Right lobe of liver (tissue), 6 donors: Measurements from ENCODE around the gene TMEM38B. TPM values are rescaled to one million over a fixed set of nuclear protein-coding genes. Genes with fewer than 3 reads are reported as not detected.
"Not testable (repeated sequence)": the region's sequence is repeated elsewhere in the genome, so short reads cannot be mapped to it uniquely, and the experiment has no call there.

ENCODE experiments used
- ATAC-seq, 4 donors: fragments of 200-7000 bp; cut with Tn5 transposase; one replicate each; pipeline ENCODE4 v1.9.1; 2020; ENCODE audit warnings: mild to moderate bottlenecking in 4 of 4, moderate library complexity in 4 of 4
- DNase-seq, 3 donors: peaks; one replicate each; pipeline ENCODE4 v3.0.0-alpha.2; 2020
- H3K27ac ChIP-seq, 3 donors: fragments of 200-600 bp; one replicate each; pipeline ENCODE4 v1.8.0; 2022
- H3K27me3 ChIP-seq, 2 donors: fragments of 200-600 bp; one replicate each; pipeline ENCODE4 v1.8.0; 2022
- H3K36me3 ChIP-seq, 4 donors: fragments of 200-600 bp; sonication (generic) in 1 of 4; one replicate each; pipeline versions ENCODE4 v1.5.1 to v1.8.0; 2017 to 2022; ENCODE audit warnings: control low read depth in 1 of 4
- H3K4me1 ChIP-seq, 4 donors: fragments of 200-600 bp; sonication (generic) in 1 of 4; one replicate each; pipeline versions ENCODE4 v1.5.1 to v1.8.0; 2017 to 2022; ENCODE audit warnings: control low read depth in 1 of 4
- H3K4me3 ChIP-seq, 3 donors: fragments of 200-600 bp; one replicate each; pipeline ENCODE4 v1.8.0; 2022
- H3K9me3 ChIP-seq, 4 donors: fragments of 200-600 bp; sonication (generic) in 1 of 4; one replicate each; pipeline versions ENCODE4 v1.5.1 to v1.8.0; 2017 to 2022; ENCODE audit warnings: control low read depth in 1 of 4
- POLR2A ChIP-seq: fragments of 450-650 bp; IDR thresholded peaks from one replicate; pipeline ENCODE4 v1.6.1; 2017; ENCODE audit warnings: antibody characterized with exemption, mild to moderate bottlenecking
- WGBS: methylation state at CpG from one replicate; pipeline ENCODE4 v1.1.6; 2018; ENCODE audit warnings: low coverage, low lambda C conversion rate; ENCODE audit not compliant: insufficient coverage; ENCODE audit errors: missing lambda C conversion rate; 5-methylcytosine and 5-hydroxymethylcytosine counted together
- intact Hi-C, 2 donors: fragments of 100-400 bp; cut with DNase I; formaldehyde crosslinking; loops; one replicate each; pipeline versions ENCODE4 v1.11.2 to v1.14.1; 2022
- total RNA-seq, 6 experiments: library from RNA; depleted of rRNA in 2 of 6; stranded (reverse); fragments of >200 nt in 2 of 6; fragmentation: NEBNext Ultra II Directional in 3 of 6; extraction: Animal tissue kit (Norgen Biotek cat#: 25700) in 3 of 6; gene quantifications; one replicate each; pipeline versions ENCODE4 v1.1.0 to v1.2.4, GENCODE V29; 2016 to 2023
- TF ChIP-seq, protein P1 (sequence below), 4 donors: fragments of 200-600 bp in 3 of 4; fragments of 450-650 bp in 1 of 4; IDR thresholded peaks; one replicate each; pipeline versions ENCODE4 v1.5.1 to v1.8.0; 2016 to 2022; ENCODE audit warnings: antibody characterized with exemption in 4 of 4, mild to moderate bottlenecking in 2 of 4
- donor health status: DM: no; HTN: yes; CAD: no.
- donor health status: DM: no; HTN: no; CAD: no.
- donor health status: DM: no; HTN: no; CAD: no.
- donor health status: DM: no; HTN: yes; CAD: no.
- donor health status: DM: no; HTN: yes; CAD: no.

Gene TMEM38B
- total RNA-seq, 6 experiments from 2014 or later, result 9.5 to 16.9 (median 11.9) TPM

DNA sequence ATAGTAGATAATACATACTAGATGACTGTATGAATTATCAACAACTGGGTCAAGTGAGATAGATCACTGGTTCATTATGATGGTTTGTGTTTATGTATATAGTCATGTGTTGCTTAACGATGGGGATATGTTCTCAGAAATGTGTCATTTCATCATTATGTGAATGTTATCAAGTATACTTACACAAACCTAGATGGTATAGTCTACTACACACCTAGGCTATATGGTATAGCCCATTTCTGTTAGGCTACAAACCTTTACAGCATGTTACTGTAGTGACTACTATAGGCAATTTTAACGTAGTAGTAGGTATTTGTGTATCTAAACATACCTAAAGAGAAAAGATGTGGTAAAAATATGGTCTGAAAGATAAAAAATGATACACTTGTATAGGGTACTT, 31.0 kb downstream of the TMEM38B start:
- no peak for DNase-seq
- WGBS, result 100% methylated on average over 2 of the region's 2 CpGs
- no peaks in the 10 kb centered on the region for H3K9me3 ChIP-seq
- no peaks in the 10 kb centered on the region for H3K27me3 ChIP-seq
- no peak overlapping the region for H3K27ac ChIP-seq
- no peaks in the 10 kb centered on the region for H3K36me3 ChIP-seq
- no peak for ATAC-seq
- TF ChIP-seq, protein P1, sequence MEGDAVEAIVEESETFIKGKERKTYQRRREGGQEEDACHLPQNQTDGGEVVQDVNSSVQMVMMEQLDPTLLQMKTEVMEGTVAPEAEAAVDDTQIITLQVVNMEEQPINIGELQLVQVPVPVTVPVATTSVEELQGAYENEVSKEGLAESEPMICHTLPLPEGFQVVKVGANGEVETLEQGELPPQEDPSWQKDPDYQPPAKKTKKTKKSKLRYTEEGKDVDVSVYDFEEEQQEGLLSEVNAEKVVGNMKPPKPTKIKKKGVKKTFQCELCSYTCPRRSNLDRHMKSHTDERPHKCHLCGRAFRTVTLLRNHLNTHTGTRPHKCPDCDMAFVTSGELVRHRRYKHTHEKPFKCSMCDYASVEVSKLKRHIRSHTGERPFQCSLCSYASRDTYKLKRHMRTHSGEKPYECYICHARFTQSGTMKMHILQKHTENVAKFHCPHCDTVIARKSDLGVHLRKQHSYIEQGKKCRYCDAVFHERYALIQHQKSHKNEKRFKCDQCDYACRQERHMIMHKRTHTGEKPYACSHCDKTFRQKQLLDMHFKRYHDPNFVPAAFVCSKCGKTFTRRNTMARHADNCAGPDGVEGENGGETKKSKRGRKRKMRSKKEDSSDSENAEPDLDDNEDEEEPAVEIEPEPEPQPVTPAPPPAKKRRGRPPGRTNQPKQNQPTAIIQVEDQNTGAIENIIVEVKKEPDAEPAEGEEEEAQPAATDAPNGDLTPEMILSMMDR (IDR thresholded peaks at IDR 0.05), result no peak
- no peak for TF ChIP-seq POLR2A
- H3K4me3 ChIP-seq, result no peak overlapping the region
- intact Hi-C loops, result no loop called here
- H3K4me1 ChIP-seq, result no peaks in the 10 kb centered on the region

GRCh38 chr9:105728230-105728629, 33.9 kb downstream of the TMEM38B start:
- 98% methylated on average over 5 of the region's 5 CpGs for WGBS
- H3K36me3 ChIP-seq, H3K9me3 ChIP-seq, H3K27ac ChIP-seq, H3K4me3 ChIP-seq, intact Hi-C loops, H3K4me1 ChIP-seq, DNase-seq, H3K27me3 ChIP-seq, ATAC-seq: not testable (repeated sequence)

GRCh38 chr9:105731420-105731819, 37.1 kb downstream of the TMEM38B start:
- H3K36me3 ChIP-seq, H3K27ac ChIP-seq, intact Hi-C loops, ATAC-seq, H3K4me3 ChIP-seq, DNase-seq, H3K27me3 ChIP-seq, H3K4me1 ChIP-seq: not testable (repeated sequence)
- peaks cover 0 to 11% (median 4%) of the 10 kb centered on the region in 4 donors for H3K9me3 ChIP-seq
- 100% methylated on average over 2 of the region's 2 CpGs for WGBS

DNA sequence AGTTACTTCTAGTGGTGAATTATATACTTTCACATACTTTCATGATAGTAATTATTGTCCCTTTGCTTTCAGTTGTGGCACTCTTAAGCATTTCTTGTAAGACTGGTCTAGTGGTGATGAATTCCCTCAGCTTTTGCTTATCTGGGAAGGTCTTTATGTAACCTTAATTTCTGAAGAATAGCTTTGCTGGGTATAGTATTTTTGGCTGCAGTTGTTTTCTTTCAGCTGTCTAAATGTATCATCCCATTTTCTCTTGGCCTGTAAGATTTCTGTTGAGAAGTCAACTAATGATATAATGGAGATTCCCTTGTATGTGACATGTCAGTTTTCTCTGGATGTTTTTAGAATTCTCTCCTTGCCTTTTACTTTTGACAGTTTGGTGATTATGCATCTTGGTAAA, 41.0 kb downstream of the TMEM38B start:
- intact Hi-C loops, result no loop called here
- Histone ChIP-seq H3K4me1 (no peaks in the 10 kb centered on the region), H3K27ac (no peak overlapping the region), H3K9me3 (peaks cover 0 to 11% (median 4%) of the 10 kb centered on the region in 4 donors), H3K4me3 (no peak overlapping the region), H3K27me3 (no peaks in the 10 kb centered on the region), H3K36me3 (no peaks in the 10 kb centered on the region)
- TF ChIP-seq, protein P1 (IDR thresholded peaks at IDR 0.05), result no peak
- TF ChIP-seq POLR2A, result no peak
- ATAC-seq (no peak), DNase-seq (no peak)

DNA sequence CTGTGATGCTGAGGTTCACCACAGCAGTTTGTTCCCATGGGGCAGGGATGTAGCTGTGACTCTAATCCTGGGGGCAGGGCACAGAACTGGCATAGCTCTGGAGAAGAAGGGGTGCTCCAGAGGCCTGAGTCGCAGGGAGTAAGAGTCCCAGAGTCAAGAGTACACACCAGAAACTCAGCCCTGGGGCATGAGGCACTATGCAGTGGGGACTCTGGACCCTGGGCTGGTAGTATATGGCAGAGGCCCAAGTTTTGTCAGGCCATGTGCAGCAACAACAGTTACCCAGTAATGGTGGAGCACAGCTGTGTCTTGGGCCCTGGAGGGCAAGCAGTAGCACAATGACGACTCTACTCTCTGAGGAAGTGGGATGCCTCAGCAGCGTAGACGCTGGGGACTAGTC, 42.9 kb downstream of the TMEM38B start:
- ATAC-seq (peak in 1 of 4 donors; percentile 23), DNase-seq (no peak)
- Histone ChIP-seq H3K36me3 (no peaks in the 10 kb centered on the region), H3K27me3 (no peaks in the 10 kb centered on the region), H3K4me1 (no peaks in the 10 kb centered on the region), H3K27ac (no peak overlapping the region), H3K4me3 (no peak overlapping the region), H3K9me3 (peaks cover 0 to 11% (median 4%) of the 10 kb centered on the region in 4 donors)
- intact Hi-C loops, result no loop called here
- 100% methylated on average over 3 of the region's 4 CpGs for WGBS
- TF ChIP-seq, protein P1 (IDR thresholded peaks at IDR 0.05), result no peak
- no peak for TF ChIP-seq POLR2A

GRCh38 chr9:105742088-105742487, 47.7 kb downstream of the TMEM38B start:
- intact Hi-C loops, result no loop called here
- no peak for TF ChIP-seq POLR2A
- TF ChIP-seq, protein P1 (IDR thresholded peaks at IDR 0.05), result no peak
- H3K27me3 ChIP-seq, result no peaks in the 10 kb centered on the region
- no peak for DNase-seq
- no peak overlapping the region for H3K4me3 ChIP-seq
- no peaks in the 10 kb centered on the region for H3K9me3 ChIP-seq
- peak in 1 of 4 donors; percentile 34 for ATAC-seq
- no peak overlapping the region for H3K27ac ChIP-seq
- no peaks in the 10 kb centered on the region for H3K36me3 ChIP-seq
- no peaks in the 10 kb centered on the region for H3K4me1 ChIP-seq

DNA sequence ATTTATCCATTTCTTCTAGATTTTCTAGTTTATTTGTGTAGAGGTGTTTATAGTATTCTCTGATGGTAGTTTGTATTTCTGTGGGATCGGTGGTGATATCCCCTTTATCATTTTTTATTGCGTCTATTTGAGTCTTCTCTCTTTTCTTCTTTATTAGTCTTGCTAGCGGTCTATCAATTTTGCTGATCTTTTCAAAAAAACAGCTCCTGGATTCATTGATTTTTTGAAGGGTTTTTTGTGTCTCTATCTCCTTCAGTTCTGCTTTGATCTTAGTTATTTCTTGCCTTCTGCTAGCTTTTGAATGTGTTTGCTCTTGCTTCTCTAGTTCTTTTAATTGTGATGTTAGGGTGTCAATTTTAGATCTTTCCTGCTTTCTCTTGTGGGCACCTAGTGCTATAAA, 53.0 kb downstream of the TMEM38B start:
- not testable (repeated sequence) for ATAC-seq
- WGBS, result no CpG with 5 or more reads among the region's 3 CpGs

More for the DNA sequence above, 53.0 kb downstream of the TMEM38B start:
- H3K27me3 ChIP-seq, H3K9me3 ChIP-seq, DNase-seq, H3K4me3 ChIP-seq, H3K36me3 ChIP-seq, intact Hi-C loops, H3K4me1 ChIP-seq, H3K27ac ChIP-seq: not testable (repeated sequence)
